HG02678 (cell line): ENCODE results near the gene POLR3K.
"Not testable (repeated sequence)": the region's sequence is repeated elsewhere in the genome, so short reads cannot be mapped to it uniquely, and the experiment has no call there.

ENCODE experiments used
- ATAC-seq: cut with Tn5 transposase; IDR thresholded peaks from one replicate; pipeline ENCODE4 v1.9.1; 2021; ENCODE audit warnings: mild to moderate bottlenecking, moderate library complexity; ENCODE audit not compliant: unreplicated experiment

Gene POLR3K

DNA sequence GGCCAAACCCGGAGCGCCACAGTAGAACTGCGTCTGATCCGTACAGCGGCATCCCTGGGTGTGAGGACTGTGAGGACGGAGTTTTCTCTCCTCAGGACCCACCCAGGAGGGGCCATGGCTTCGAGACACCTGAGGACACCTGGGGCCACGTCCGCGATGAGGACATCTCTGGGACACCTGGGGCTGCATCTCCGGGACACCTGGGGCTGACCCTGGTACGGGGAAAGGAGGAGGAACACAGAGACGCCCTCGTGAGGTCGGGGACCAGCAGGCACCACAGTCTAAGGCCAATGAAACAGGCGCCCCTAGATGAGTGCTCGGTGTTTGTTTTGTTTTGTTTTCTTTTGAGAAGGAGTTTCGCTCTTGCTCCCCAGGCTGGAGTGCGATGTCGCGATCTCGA is 29.3 kb downstream of the POLR3K start:
- ATAC-seq = not testable (repeated sequence)

- not testable (repeated sequence) for ATAC-seq
Measured at GRCh38 chr16:20886-21285, 32.5 kb downstream of the POLR3K start.

GRCh38 chr16:17062-17765 is 36.2 kb downstream of the POLR3K start:
- not testable (repeated sequence) for ATAC-seq

DNA sequence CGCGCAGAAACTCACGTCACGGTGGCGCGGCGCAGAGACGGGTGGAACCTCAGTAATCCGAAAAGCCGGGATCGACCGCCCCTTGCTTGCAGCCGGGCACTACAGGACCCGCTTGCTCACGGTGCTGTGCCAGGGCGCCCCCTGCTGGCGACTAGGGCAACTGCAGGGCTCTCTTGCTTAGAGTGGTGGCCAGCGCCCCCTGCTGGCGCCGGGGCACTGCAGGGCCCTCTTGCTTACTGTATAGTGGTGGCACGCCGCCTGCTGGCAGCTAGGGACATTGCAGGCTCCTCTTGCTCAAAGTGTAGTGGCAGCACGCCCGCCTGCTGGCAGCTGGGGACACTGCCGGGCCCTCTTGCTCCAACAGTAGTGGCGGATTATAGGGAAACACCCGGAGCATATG is 42.6 kb downstream of the POLR3K start:
- not testable (repeated sequence) for ATAC-seq

DNA sequence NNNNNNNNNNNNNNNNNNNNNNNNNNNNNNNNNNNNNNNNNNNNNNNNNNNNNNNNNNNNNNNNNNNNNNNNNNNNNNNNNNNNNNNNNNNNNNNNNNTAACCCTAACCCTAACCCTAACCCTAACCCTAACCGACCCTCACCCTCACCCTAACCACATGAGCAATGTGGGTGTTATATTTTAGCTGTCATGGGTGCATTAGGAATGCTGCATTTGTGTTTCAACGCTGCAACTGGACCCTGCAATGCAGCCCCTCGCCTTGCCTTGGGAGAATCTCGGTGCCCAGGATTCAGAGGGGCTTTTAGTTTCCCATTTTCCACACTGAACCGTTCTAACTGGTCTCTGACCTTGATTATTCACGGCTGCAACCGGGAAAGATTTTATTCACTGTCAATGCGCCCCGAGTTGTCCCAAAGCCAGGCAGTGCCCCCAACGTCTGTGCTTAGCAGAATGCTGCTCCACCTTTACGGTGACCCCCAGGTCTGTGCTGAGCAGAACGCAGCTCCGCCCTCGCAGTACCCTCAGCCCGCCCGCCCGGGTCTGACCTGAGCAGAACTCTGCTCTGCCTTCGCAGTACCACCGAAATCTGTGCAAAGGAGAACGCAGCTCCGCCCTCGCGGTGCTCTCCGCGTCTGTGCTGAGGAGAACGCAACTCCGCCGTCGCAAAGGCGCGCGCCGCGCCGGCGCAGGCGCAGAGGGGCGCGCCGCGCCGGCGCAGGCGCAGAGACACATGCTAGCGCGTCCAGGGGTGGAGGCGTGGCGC is 43.3 kb downstream of the POLR3K start:
- no peak for ATAC-seq
